Measurements from ENCODE around the gene PTPN11. TPM values are rescaled to one million over a fixed set of nuclear protein-coding genes. Genes with fewer than 3 reads are reported as not detected.
A peak's percentile ranks its signal among the peaks of the same experiment; 100 is the strongest.

Gene PTPN11
- total and polyA plus RNA-seq, 2 of the 13 experiments (the other 11 are each of a cell fraction or from before 2014, with no cell fraction given) = 30.0 to 63.5 TPM

- TF ChIP-seq, protein P1, sequence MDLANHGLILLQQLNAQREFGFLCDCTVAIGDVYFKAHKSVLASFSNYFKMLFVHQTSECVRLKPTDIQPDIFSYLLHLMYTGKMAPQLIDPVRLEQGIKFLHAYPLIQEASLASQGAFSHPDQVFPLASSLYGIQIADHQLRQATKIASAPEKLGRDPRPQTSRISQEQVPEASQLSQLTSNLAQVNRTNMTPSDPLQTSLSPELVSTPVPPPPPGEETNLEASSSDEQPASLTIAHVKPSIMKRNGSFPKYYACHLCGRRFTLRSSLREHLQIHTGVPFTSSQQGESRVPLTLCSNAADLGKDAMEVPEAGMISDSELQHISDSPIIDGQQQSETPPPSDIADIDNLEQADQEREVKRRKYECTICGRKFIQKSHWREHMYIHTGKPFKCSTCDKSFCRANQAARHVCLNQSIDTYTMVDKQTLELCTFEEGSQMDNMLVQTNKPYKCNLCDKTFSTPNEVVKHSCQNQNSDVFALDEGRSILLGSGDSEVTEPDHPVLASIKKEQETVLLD (CRISPR knock-in tag; IDR thresholded peaks at IDR 0.05; ENCODE audit: low read depth) = peak; percentile 93
- TF ChIP-seq RORA (CRISPR knock-in tag; IDR thresholded peaks at IDR 0.05) (no peak), GPBP1L1 (CRISPR knock-in tag; IDR thresholded peaks at IDR 0.05) (no peak), ZNF766 (CRISPR knock-in tag; IDR thresholded peaks at IDR 0.05; ENCODE audit: borderline replicate concordance) (peak; percentile 43; the same call in 1 of the 2 replicates), ZNF280B (CRISPR knock-in tag; IDR thresholded peaks at IDR 0.05; ENCODE audit: borderline replicate concordance) (peak; percentile 25; the same call in 1 of the 2 replicates), SP5 (CRISPR knock-in tag; IDR thresholded peaks at IDR 0.05; ENCODE audit: borderline replicate concordance, low read depth) (no peak), ZNF574 (CRISPR knock-in tag; IDR thresholded peaks at IDR 0.05) (peak; percentile 94), ZNF121 (CRISPR knock-in tag; IDR thresholded peaks at IDR 0.05) (peak; percentile 37), KAT2B (IDR thresholded peaks at IDR 0.05; ENCODE audit: borderline replicate concordance, low read depth, low read length) (no peak), GATAD2A (CRISPR knock-in tag; IDR thresholded peaks at IDR 0.05) (peak; percentile 30; the same call in 1 of the 2 replicates), IKZF4 (CRISPR knock-in tag; IDR thresholded peaks at IDR 0.05; ENCODE audit: borderline replicate concordance, low read depth, not compliant biosample characterization) (no peak), SNAPC5 (CRISPR knock-in tag; IDR thresholded peaks at IDR 0.05; ENCODE audit: borderline replicate concordance) (no peak), GABPA (IDR thresholded peaks at IDR 0.05; ENCODE audit: low read depth, low read length) (peak; percentile 87), GABPA (CRISPR knock-in tag; IDR thresholded peaks at IDR 0.05; ENCODE audit: low read depth) (peak; percentile 87), ZNF484 (CRISPR knock-in tag; IDR thresholded peaks at IDR 0.05; ENCODE audit: borderline replicate concordance, low read depth) (no peak), MTA3 (CRISPR knock-in tag; IDR thresholded peaks at IDR 0.05) (no peak), ZNF335 (CRISPR knock-in tag; IDR thresholded peaks at IDR 0.05) (no peak), PHB2 (IDR thresholded peaks at IDR 0.05; ENCODE audit: partially characterized antibody) (no peak), ATF7 (IDR thresholded peaks at IDR 0.05) (no peak), ATF7 (CRISPR knock-in tag; IDR thresholded peaks at IDR 0.05) (peak; percentile 79), SMAD3 (CRISPR knock-in tag; IDR thresholded peaks at IDR 0.05) (no peak), NR2C2 (CRISPR knock-in tag; IDR thresholded peaks at IDR 0.05; ENCODE audit: borderline replicate concordance) (peak; percentile 75; the same call in 1 of the 2 replicates)
- TF ChIP-seq, protein P2, sequence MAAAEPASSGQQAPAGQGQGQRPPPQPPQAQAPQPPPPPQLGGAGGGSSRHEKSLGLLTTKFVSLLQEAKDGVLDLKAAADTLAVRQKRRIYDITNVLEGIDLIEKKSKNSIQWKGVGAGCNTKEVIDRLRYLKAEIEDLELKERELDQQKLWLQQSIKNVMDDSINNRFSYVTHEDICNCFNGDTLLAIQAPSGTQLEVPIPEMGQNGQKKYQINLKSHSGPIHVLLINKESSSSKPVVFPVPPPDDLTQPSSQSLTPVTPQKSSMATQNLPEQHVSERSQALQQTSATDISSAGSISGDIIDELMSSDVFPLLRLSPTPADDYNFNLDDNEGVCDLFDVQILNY (CRISPR knock-in tag; conservative IDR thresholded peaks at IDR 0.05) = no peak
Measured at GRCh38 chr12:112418608-112419296, at the start of gene PTPN11 (continued).
